Activated T-helper 2 cell treated with anti-CD3 and anti-CD28 coated beads, Interferon-gamma antibody, Interleukin-2, Interleukin-4, amounts not matched to agents 10 μg/mL and 5 μg/mL and 100 μg/mL, durations not matched to agents 14 hours and 24 hours and 36 hours (primary cell): Measurements from ENCODE around the gene C9. TPM values are rescaled to one million over a fixed set of nuclear protein-coding genes. Genes with fewer than 3 reads are reported as not detected.

Experiments used
- DNase-seq: peaks from one replicate; pipeline ENCODE4 v3.0.0; 2021; ENCODE audit warnings: low spot score
- H3K27ac Mint-ChIP-seq: one replicate; pipeline ENCODE4 v1.8.0; 2021; ENCODE audit warnings: mixed read lengths
- H3K27me3 Mint-ChIP-seq: one replicate; pipeline ENCODE4 v1.8.0; 2021; ENCODE audit warnings: low read depth, mixed read lengths
- H3K36me3 Mint-ChIP-seq: one replicate; pipeline ENCODE4 v1.8.0; 2021; ENCODE audit warnings: low read depth, mixed read lengths
- H3K4me1 Mint-ChIP-seq: one replicate; pipeline ENCODE4 v1.8.0; 2021; ENCODE audit warnings: low read depth, mixed read lengths
- H3K4me3 Mint-ChIP-seq: one replicate; pipeline ENCODE4 v1.8.0; 2021; ENCODE audit warnings: low read depth, mild to moderate bottlenecking, moderate library complexity, mixed read lengths
- H3K9me3 Mint-ChIP-seq: one replicate; pipeline ENCODE4 v1.8.0; 2021; ENCODE audit warnings: mixed read lengths
- intact Hi-C: fragments of 100-400 bp; cut with micrococcal nuclease; formaldehyde crosslinking; loops from one replicate; pipeline ENCODE4 v1.15.1; 2023
- total RNA-seq: library from RNA; stranded (reverse); gene quantifications from 2 replicates; pipeline ENCODE4 v1.2.3, GENCODE V29; 2022

The C9 gene
- total RNA-seq, 1 donor from 2014 or later, result not detected

DNA sequence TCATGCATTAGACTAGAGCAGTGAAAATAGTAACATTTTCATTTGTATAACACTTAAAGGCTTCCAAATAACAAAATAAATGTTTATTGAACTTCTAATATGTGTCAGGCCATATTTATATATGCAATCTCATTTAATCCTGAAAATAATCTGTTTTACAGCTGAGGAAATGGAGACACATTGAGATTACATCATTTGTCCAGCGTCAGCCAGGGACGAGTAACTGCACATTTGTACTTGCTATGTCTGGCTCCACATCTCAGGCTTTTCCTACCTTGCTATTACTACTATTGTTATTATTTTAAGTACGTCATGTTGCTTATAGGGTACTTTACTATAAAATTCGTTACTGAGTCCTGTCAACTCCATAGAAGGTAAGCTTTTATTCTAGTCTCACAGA lies 3.8 kb upstream of the C9 start:
- H3K4me1 Mint-ChIP-seq, result no peaks in the 10 kb centered on the region
- peaks cover 12% of the 10 kb centered on the region for H3K27me3 Mint-ChIP-seq
- intact Hi-C loops, result no loop called here
- H3K4me3 Mint-ChIP-seq, result no peak overlapping the region
- no peaks in the 10 kb centered on the region for H3K9me3 Mint-ChIP-seq
- no peak for DNase-seq
- no peak overlapping the region for H3K27ac Mint-ChIP-seq
- no peaks in the 10 kb centered on the region for H3K36me3 Mint-ChIP-seq

DNA sequence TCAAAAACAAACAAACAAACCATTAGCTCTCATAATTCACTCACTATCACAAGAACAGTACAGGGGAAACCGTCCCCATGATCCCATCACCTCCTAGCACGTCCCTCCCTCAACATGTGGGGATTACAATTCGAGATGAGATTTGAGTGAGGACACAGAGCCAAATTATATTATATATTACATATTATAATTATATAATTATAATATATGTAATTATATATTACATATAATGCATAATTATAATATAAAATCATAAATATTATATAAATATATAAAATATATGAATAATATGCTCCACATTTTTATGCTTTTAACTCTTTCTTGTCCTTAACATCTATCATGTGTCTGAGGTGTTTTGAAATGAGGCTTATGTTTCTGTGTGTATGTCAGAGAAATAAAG lies 3.4 kb upstream of the C9 start:
- Mint-ChIP-seq H3K9me3 (no peaks in the 10 kb centered on the region), H3K27ac (no peak overlapping the region), H3K4me1 (no peaks in the 10 kb centered on the region), H3K4me3 (no peak overlapping the region), H3K27me3 (peaks cover 12% of the 10 kb centered on the region), H3K36me3 (no peaks in the 10 kb centered on the region)
- DNase-seq, result no peak
- intact Hi-C loops, result no loop called here

DNA sequence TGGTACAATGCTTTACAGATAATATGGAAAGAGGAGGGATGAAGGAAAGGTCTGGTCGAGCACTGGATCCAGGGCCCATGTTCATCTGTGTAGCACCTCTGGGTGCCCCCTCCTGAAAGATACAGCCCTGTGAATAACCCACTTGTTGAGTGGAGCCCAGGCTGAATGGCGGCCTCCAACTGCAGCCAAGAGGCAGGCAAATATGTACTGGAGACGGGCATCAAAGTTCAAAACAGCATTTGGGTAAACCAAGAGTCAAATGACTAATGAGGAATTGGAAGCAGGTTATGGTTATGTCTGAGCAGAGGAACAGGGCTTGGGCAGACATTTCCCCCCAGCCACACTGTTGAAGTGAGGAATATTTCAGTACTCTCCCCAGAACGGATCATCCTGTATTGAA lies 1.1 kb downstream of the C9 start:
- H3K36me3 Mint-ChIP-seq, result no peaks in the 10 kb centered on the region
- no peak overlapping the region for H3K27ac Mint-ChIP-seq
- no peak overlapping the region for H3K4me3 Mint-ChIP-seq
- no peak for DNase-seq
- no peaks in the 10 kb centered on the region for H3K4me1 Mint-ChIP-seq
- H3K27me3 Mint-ChIP-seq, result no peaks in the 10 kb centered on the region
- H3K9me3 Mint-ChIP-seq, result no peaks in the 10 kb centered on the region
- intact Hi-C loops, result no loop called here

DNA sequence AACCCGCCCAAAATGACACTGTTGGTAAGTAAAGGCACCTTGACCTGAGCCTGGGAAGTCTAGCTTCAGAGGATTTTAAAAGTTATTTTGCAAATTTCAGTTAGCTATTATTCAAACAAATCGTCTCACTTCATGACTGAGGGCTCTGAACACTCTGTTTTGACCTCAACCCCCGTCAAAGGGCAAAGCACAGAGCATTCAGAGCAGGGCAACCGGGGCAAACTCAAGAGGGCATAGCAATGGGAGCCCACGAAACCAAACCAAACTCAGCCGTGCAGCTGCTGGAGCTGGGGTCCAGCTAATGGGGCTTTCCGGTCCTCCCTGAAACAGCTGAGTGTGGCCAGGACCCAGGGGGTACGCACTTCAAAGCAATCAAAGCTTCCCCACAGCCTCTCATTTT lies 1.6 kb downstream of the C9 start:
- intact Hi-C loops, result no loop called here
- H3K4me3 Mint-ChIP-seq, result no peak overlapping the region
- no peaks in the 10 kb centered on the region for H3K27me3 Mint-ChIP-seq
- H3K27ac Mint-ChIP-seq, result no peak overlapping the region
- no peak for DNase-seq
- no peaks in the 10 kb centered on the region for H3K9me3 Mint-ChIP-seq
- no peaks in the 10 kb centered on the region for H3K36me3 Mint-ChIP-seq
- no peaks in the 10 kb centered on the region for H3K4me1 Mint-ChIP-seq

DNA sequence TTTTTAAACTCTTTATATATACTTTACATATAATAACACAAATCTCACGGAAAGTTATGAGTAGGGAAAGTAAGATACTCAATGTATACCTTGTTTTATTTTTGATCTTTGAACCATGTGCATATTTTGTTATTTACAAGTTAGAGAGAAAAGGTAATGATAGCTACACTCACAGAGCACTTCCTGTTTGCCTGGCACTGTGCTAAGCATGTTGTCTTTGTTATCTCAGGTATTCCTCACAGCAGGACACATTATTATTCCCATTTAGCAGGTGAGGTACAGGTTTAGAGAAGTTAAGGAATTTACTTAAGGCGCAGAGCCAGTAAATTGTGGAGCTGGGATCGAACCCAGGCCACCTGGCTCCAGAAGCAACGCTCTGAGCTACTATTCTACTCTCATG lies 3.0 kb downstream of the C9 start:
- intact Hi-C loops, result no loop called here
- no peaks in the 10 kb centered on the region for H3K9me3 Mint-ChIP-seq

DNA sequence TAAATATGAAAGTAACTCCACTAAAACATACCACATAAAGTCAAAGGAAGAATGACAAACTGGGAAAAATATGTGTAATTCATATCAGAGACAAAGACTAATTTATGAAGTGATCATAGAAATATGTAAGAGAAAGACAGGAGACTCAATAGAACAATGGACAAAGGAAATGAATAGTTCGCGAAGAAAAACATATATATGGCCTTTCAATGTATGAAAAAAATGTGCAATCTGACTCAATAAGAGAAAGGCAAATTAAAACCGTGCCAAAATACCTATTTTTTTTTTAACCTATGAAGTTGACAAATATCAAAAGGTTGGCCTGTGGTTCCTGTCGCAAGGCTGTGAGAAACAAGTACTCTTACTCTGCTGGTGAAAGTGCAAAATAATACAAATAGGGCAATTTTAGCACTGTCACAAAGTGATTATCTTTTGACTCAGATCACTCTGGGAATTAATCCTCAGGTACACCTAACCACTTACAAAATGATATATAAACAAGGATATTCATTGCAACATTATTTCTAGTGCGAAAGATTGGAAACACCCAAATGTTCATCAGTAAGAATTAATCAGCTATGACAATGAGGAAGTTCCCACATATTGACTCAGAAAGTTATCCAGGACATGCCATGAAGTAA lies 3.7 kb downstream of the C9 start:
- Mint-ChIP-seq H3K27ac (no peak overlapping the region), H3K27me3 (no peaks in the 10 kb centered on the region), H3K9me3 (no peaks in the 10 kb centered on the region), H3K36me3 (no peaks in the 10 kb centered on the region), H3K4me1 (no peaks in the 10 kb centered on the region), H3K4me3 (no peak overlapping the region)
- no peak for DNase-seq
- intact Hi-C loops, result no loop called here

More for the DNA sequence above, 3.0 kb downstream of the C9 start:
- no peak overlapping the region for H3K27ac Mint-ChIP-seq
- H3K4me1 Mint-ChIP-seq, result no peaks in the 10 kb centered on the region
- H3K4me3 Mint-ChIP-seq, result no peak overlapping the region
- H3K27me3 Mint-ChIP-seq, result no peaks in the 10 kb centered on the region
- no peak for DNase-seq
- H3K36me3 Mint-ChIP-seq, result no peaks in the 10 kb centered on the region

DNA sequence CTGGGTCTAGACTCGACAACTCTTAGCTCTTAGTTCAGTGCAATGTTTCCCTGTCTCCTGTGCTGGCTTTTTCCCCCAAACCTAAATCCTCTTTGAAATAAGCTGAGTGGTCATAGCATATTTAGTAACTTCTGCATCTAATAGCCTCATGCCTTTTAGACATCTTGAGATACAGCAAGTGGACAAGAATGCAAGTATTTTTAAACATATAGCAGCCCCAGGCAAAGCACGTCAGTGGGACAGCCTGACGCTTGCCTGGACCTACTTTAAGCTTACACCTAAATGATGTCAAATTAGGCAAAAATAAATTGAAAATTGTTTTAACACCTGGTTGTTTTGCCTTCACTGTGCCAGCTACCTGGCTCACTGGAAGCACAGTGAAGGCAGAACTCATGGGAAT lies 8.0 kb downstream of the C9 start:
- no peak for DNase-seq
- no peaks in the 10 kb centered on the region for H3K4me1 Mint-ChIP-seq
- intact Hi-C loops, result no loop called here
- peaks cover 14% of the 10 kb centered on the region for H3K9me3 Mint-ChIP-seq
- H3K4me3 Mint-ChIP-seq, result no peak overlapping the region
- H3K36me3 Mint-ChIP-seq, result no peaks in the 10 kb centered on the region
- no peaks in the 10 kb centered on the region for H3K27me3 Mint-ChIP-seq
- H3K27ac Mint-ChIP-seq, result no peak overlapping the region

DNA sequence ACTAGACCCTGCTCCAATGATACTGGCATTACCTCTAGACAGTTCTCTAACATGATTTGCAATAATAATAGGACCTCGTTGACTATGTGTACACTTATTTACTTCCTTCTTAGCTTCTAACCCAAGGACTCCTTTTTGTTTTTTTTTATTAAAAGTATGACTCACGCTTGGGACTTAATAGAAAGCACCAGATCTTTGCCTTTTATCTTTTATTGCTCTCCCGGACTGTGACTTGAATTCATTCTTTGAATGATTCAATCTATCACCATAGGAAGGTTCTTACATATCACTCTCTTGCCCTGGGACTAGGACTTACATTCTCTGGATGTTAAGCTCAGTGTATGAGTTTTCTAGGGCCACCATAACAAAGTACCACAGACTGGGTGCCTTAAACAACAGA lies 9.0 kb downstream of the C9 start:
- intact Hi-C loops, result no loop called here

DNA sequence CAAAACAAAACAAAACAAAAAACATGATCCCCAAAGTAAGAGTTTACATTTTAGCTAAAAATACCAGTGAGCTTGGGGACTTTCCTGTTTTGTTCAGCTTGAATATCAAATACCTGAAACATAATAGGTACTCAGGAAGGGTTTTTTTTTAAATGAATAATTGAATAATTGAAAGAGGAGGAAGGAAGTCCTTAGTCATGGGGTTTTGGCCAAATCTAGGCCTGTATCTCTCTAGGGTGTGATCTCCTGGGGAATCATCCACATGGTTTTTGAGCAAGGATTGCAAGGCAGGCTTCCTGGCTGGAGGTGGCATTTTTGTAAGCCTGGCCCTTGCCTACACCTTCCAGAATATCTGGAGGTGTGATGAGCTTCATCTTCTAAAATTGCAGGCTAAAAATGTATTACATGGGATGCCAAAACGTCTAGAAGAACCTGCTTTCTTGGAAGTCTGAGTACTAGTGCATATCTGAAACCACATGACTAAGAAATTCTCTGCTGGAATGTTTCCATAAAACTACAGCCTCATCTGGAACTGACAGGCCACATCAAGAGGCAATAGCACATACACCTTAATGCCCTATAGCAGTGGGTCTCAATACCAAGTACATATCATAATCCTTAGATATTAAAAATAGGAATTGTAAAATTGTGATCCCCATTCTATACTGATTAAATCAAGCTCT lies 10.4 kb downstream of the C9 start:
- Mint-ChIP-seq H3K4me1 (no peaks in the 10 kb centered on the region), H3K27ac (no peak overlapping the region), H3K36me3 (no peaks in the 10 kb centered on the region), H3K4me3 (no peak overlapping the region), H3K27me3 (no peaks in the 10 kb centered on the region), H3K9me3 (peaks cover 25% of the 10 kb centered on the region)
- intact Hi-C loops, result no loop called here
- no peak for DNase-seq

More for the DNA sequence above, 9.0 kb downstream of the C9 start:
- H3K27me3 Mint-ChIP-seq, result no peaks in the 10 kb centered on the region
- H3K9me3 Mint-ChIP-seq, result peaks cover 16% of the 10 kb centered on the region
- DNase-seq, result no peak
- H3K27ac Mint-ChIP-seq, result no peak overlapping the region
- no peaks in the 10 kb centered on the region for H3K36me3 Mint-ChIP-seq
- H3K4me1 Mint-ChIP-seq, result no peaks in the 10 kb centered on the region
- H3K4me3 Mint-ChIP-seq, result no peak overlapping the region

DNA sequence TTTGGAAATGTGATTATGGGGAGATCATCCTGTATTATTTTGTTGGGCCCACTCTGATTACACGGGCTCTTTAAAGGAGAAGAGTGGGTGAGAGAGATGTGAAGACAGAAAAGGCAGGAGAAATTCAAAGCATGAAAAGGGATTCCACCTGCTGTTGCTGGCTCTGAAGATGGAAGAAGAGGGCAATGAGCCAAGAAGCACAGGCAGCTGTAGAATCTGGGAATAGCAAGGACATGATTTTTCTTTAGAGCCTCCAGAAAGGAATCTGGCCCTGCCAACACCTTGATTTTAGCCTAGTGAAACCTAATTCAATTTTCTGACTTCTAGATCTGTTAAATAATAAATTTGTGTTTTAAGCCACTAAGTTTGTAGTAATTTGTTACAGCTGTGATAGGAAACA lies 11.3 kb downstream of the C9 start:
- no peak overlapping the region for H3K4me3 Mint-ChIP-seq
- no peaks in the 10 kb centered on the region for H3K27me3 Mint-ChIP-seq
- no peak overlapping the region for H3K27ac Mint-ChIP-seq
- intact Hi-C loops, result no loop called here
- peaks cover 25% of the 10 kb centered on the region for H3K9me3 Mint-ChIP-seq
- H3K36me3 Mint-ChIP-seq, result no peaks in the 10 kb centered on the region
- no peak for DNase-seq
- H3K4me1 Mint-ChIP-seq, result no peaks in the 10 kb centered on the region

DNA sequence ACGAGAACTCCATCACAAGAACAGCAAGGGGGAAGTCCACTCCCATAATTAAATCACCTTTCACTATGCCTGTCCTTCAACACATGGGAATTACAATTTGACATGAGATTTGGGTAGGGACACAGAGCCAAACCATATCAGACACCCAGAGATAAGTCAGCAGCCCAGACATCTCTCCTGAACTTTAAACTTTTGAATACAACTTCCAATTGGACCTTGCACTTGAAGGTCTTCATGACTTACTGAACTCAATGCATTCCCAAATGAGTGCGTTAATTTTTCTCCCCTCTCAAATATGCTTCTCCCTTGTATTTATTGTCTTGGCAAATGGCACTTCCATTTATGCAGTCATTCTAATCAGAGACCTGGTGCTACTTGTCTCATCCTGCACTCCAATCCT lies 12.1 kb downstream of the C9 start:
- Mint-ChIP-seq H3K4me1 (no peaks in the 10 kb centered on the region), H3K9me3 (peaks cover 25% of the 10 kb centered on the region), H3K27me3 (no peaks in the 10 kb centered on the region), H3K27ac (no peak overlapping the region), H3K4me3 (no peak overlapping the region), H3K36me3 (no peaks in the 10 kb centered on the region)
- no peak for DNase-seq
- intact Hi-C loops, result no loop called here

DNA sequence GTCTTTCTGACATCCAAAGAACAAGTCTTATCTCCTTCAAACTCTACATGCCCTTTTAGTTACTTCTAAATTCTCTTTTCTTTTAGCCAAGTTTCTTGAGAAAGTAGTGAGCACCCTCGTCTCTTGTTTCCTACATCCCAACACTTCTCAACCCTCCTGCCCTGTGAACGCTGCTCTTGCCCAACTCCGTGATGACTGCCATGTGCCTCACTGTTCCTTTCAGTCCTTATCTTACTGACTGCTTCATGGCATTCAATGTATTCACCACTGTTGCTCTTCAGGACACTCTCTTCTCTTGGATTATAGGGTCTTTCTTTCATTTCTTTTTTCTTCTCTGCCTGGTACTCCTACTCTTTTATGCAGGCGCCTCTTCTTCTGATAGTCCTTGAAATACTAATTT lies 14.8 kb downstream of the C9 start:
- Mint-ChIP-seq H3K9me3 (peaks cover 25% of the 10 kb centered on the region), H3K4me3 (no peak overlapping the region)
- intact Hi-C loops, result no loop called here

DNA sequence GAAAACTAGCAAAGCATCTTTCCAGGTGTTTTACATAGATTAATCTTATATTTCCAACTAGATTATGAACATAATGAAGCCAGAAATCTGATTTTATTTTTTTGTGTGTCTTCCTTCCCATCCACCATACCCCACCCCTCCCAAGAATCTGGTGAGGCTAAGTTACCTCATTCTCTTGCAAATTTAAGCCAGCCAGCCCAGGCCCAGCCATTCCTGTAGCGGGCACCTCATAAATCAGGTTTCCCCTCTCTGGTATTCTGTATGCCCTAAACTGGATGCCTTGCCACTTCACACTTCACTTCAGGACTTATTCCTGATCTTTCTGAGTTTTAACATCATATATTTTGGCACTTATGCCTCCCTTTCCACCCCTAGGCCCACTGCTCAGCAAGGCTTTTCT lies 21.8 kb downstream of the C9 start:
- no peaks in the 10 kb centered on the region for H3K4me1 Mint-ChIP-seq
- no peak overlapping the region for H3K27ac Mint-ChIP-seq
- no peak overlapping the region for H3K4me3 Mint-ChIP-seq
- DNase-seq, result no peak
- no peaks in the 10 kb centered on the region for H3K9me3 Mint-ChIP-seq
- intact Hi-C loops, result no loop called here
- H3K27me3 Mint-ChIP-seq, result peaks cover 4% of the 10 kb centered on the region
- no peaks in the 10 kb centered on the region for H3K36me3 Mint-ChIP-seq

More for the DNA sequence above, 14.8 kb downstream of the C9 start:
- Mint-ChIP-seq H3K36me3 (no peaks in the 10 kb centered on the region), H3K27ac (no peak overlapping the region), H3K27me3 (peaks cover 4% of the 10 kb centered on the region), H3K4me1 (no peaks in the 10 kb centered on the region)
- DNase-seq, result no peak
